Subcutaneous adipose tissue (tissue), 4 donors: ENCODE results near the gene IP6K2. TPM values are rescaled to one million over a fixed set of nuclear protein-coding genes. Genes with fewer than 3 reads are reported as not detected.

Experiments
- CTCF ChIP-seq: fragments of 450-650 bp; IDR thresholded peaks from one replicate; pipeline ENCODE4 v1.5.1; 2016; ENCODE audit warnings: low read depth, mild to moderate bottlenecking, control low read depth, antibody characterized with exemption, moderate library complexity
- total RNA-seq, 4 donors: library from RNA; depleted of rRNA; stranded (reverse); fragments of >200 nt; gene quantifications; one replicate each; pipeline ENCODE4 v1.1.0, GENCODE V29; 2016

IP6K2 gene
- total RNA-seq, 4 donors from 2014 or later = 70.3 to 106 (median 90.1) TPM

- TF ChIP-seq CTCF = no peak
Measured at GRCh38 chr3:48682786-48683185, 34.2 kb downstream of the IP6K2 start.

GRCh38 chr3:48681974-48682610, 34.9 kb downstream of the IP6K2 start:
- no peak for TF ChIP-seq CTCF

GRCh38 chr3:48681541-48681880, 35.5 kb downstream of the IP6K2 start:
- no peak for TF ChIP-seq CTCF

GRCh38 chr3:48680811-48681540, 36.0 kb downstream of the IP6K2 start:
- no peak for TF ChIP-seq CTCF

GRCh38 chr3:48679411-48680391, 37.3 kb downstream of the IP6K2 start:
- no peak for TF ChIP-seq CTCF

- no peak for TF ChIP-seq CTCF
Measured at GRCh38 chr3:48678566-48679380, 38.2 kb downstream of the IP6K2 start.
